Measurements from ENCODE around the gene FOCAD.

The FOCAD gene

GRCh38 chr9:20693068-20693467 lies 9.0 kb downstream of the FOCAD start:
- Mint-ChIP-seq H3K36me3 (peaks cover 5% of the 10 kb centered on the region), H3K4me3 (no peak overlapping the region), H3K27me3 (no peaks in the 10 kb centered on the region), H3K9me3 (no peaks in the 10 kb centered on the region), H3K4me1 (peaks cover 6% of the 10 kb centered on the region), H3K27ac (no peak overlapping the region)
- DNase-seq (ENCODE audit: low spot score in 2 of 2) (no peak), ATAC-seq (ENCODE audit: low read depth) (no peak)

- DNase-seq (ENCODE audit: low spot score in 2 of 2) (no peak), ATAC-seq (ENCODE audit: low read depth) (no peak)
- Mint-ChIP-seq H3K4me3 (no peak overlapping the region), H3K27ac (no peak overlapping the region), H3K4me1 (peaks cover 6% of the 10 kb centered on the region), H3K9me3 (no peaks in the 10 kb centered on the region), H3K36me3 (peaks cover 5% of the 10 kb centered on the region), H3K27me3 (no peaks in the 10 kb centered on the region)
These were observed 10.2 kb downstream of the FOCAD start for GRCh38 chr9:20694248-20694647.

GRCh38 chr9:20697021-20697719 lies 13.1 kb downstream of the FOCAD start:
- Mint-ChIP-seq H3K27ac (no peak overlapping the region), H3K27me3 (no peaks in the 10 kb centered on the region), H3K4me1 (peaks cover 6% of the 10 kb centered on the region), H3K9me3 (no peaks in the 10 kb centered on the region), H3K36me3 (peaks cover 5% of the 10 kb centered on the region), H3K4me3 (no peak overlapping the region)
- DNase-seq (ENCODE audit: low spot score in 2 of 2), result no peak
- no peak for ATAC-seq (ENCODE audit: low read depth)

GRCh38 chr9:20698782-20699181 lies 14.7 kb downstream of the FOCAD start:
- Mint-ChIP-seq H3K9me3 (no peaks in the 10 kb centered on the region), H3K27me3 (no peaks in the 10 kb centered on the region), H3K4me1 (peaks cover 7% of the 10 kb centered on the region), H3K4me3 (no peak overlapping the region), H3K36me3 (peaks cover 2% of the 10 kb centered on the region), H3K27ac (no peak overlapping the region)
- no peak for DNase-seq (ENCODE audit: low spot score in 2 of 2)
- no peak for ATAC-seq (ENCODE audit: low read depth)

GRCh38 chr9:20701060-20701459 lies 17.0 kb downstream of the FOCAD start:
- DNase-seq (ENCODE audit: low spot score in 2 of 2) (no peak), ATAC-seq (ENCODE audit: low read depth) (no peak)
- Mint-ChIP-seq H3K4me3 (no peak overlapping the region), H3K27ac (no peak overlapping the region), H3K27me3 (no peaks in the 10 kb centered on the region), H3K9me3 (no peaks in the 10 kb centered on the region), H3K4me1 (peaks cover 5% of the 10 kb centered on the region), H3K36me3 (no peaks in the 10 kb centered on the region)

- Mint-ChIP-seq H3K27ac (no peak overlapping the region), H3K4me1 (peaks cover 5% of the 10 kb centered on the region), H3K9me3 (no peaks in the 10 kb centered on the region), H3K36me3 (no peaks in the 10 kb centered on the region), H3K27me3 (no peaks in the 10 kb centered on the region), H3K4me3 (no peak overlapping the region)
- no peak for ATAC-seq (ENCODE audit: low read depth)
- DNase-seq (ENCODE audit: low spot score in 2 of 2), result no peak
These were observed 18.5 kb downstream of the FOCAD start for GRCh38 chr9:20702570-20702969.

GRCh38 chr9:20703146-20703545 lies 19.1 kb downstream of the FOCAD start:
- no peaks in the 10 kb centered on the region for H3K9me3 Mint-ChIP-seq
- no peaks in the 10 kb centered on the region for H3K36me3 Mint-ChIP-seq
- no peak overlapping the region for H3K27ac Mint-ChIP-seq
- ATAC-seq (ENCODE audit: low read depth) (no peak), DNase-seq (ENCODE audit: low spot score in 2 of 2) (no peak)
- H3K27me3 Mint-ChIP-seq, result no peaks in the 10 kb centered on the region
- peaks cover 5% of the 10 kb centered on the region for H3K4me1 Mint-ChIP-seq
- H3K4me3 Mint-ChIP-seq, result no peak overlapping the region

GRCh38 chr9:20707708-20708107 lies 23.6 kb downstream of the FOCAD start:
- Mint-ChIP-seq H3K36me3 (peaks cover 4% of the 10 kb centered on the region), H3K27ac (no peak overlapping the region), H3K4me3 (no peak overlapping the region), H3K9me3 (no peaks in the 10 kb centered on the region), H3K4me1 (peaks cover 6% of the 10 kb centered on the region), H3K27me3 (no peaks in the 10 kb centered on the region)
- ATAC-seq (ENCODE audit: low read depth) (no peak), DNase-seq (ENCODE audit: low spot score in 2 of 2) (no peak)

- Mint-ChIP-seq H3K4me3 (no peak overlapping the region), H3K4me1 (peaks cover 5% of the 10 kb centered on the region), H3K9me3 (peaks cover 5% of the 10 kb centered on the region), H3K27ac (no peak overlapping the region), H3K36me3 (peaks cover 12% of the 10 kb centered on the region), H3K27me3 (no peaks in the 10 kb centered on the region)
- no peak for ATAC-seq (ENCODE audit: low read depth)
- DNase-seq (ENCODE audit: low spot score in 2 of 2), result no peak
These were observed 29.1 kb downstream of the FOCAD start for GRCh38 chr9:20713172-20713571.

- H3K4me3 Mint-ChIP-seq, result no peak overlapping the region
- ATAC-seq (ENCODE audit: low read depth) (no peak), DNase-seq (ENCODE audit: low spot score in 2 of 2) (no peak)
- H3K9me3 Mint-ChIP-seq, result peaks cover 5% of the 10 kb centered on the region
- peaks cover 17% of the 10 kb centered on the region for H3K36me3 Mint-ChIP-seq
- H3K4me1 Mint-ChIP-seq, result peaks cover 9% of the 10 kb centered on the region
- no peaks in the 10 kb centered on the region for H3K27me3 Mint-ChIP-seq
- peak overlapping the region; percentile 64 for H3K27ac Mint-ChIP-seq
These were observed 30.7 kb downstream of the FOCAD start for GRCh38 chr9:20714442-20715415.

- no peak for DNase-seq (ENCODE audit: low spot score in 2 of 2)
- Mint-ChIP-seq H3K36me3 (peaks cover 23% of the 10 kb centered on the region), H3K27me3 (no peaks in the 10 kb centered on the region), H3K9me3 (peaks cover 4% of the 10 kb centered on the region), H3K4me3 (no peak overlapping the region), H3K4me1 (peaks cover 10% of the 10 kb centered on the region), H3K27ac (no peak overlapping the region)
- ATAC-seq (ENCODE audit: low read depth), result no peak
These were observed 38.2 kb downstream of the FOCAD start for GRCh38 chr9:20722221-20722620.

- peak overlapping the region; percentile 29 for H3K27ac Mint-ChIP-seq
These were observed 41.6 kb downstream of the FOCAD start for GRCh38 chr9:20725675-20726074.

GRCh38 chr9:20726144-20726543 lies 42.1 kb downstream of the FOCAD start:
- ATAC-seq (ENCODE audit: low read depth) (no peak), DNase-seq (ENCODE audit: low spot score in 2 of 2) (no peak)
- peaks cover 6% of the 10 kb centered on the region for H3K4me1 Mint-ChIP-seq
- H3K4me3 Mint-ChIP-seq, result no peak overlapping the region
- peak overlapping the region; percentile 29 for H3K27ac Mint-ChIP-seq
- no peaks in the 10 kb centered on the region for H3K27me3 Mint-ChIP-seq
- H3K36me3 Mint-ChIP-seq, result peaks cover 15% of the 10 kb centered on the region
- peaks cover 4% of the 10 kb centered on the region for H3K9me3 Mint-ChIP-seq

More at GRCh38 chr9:20725675-20726074, 41.6 kb downstream of the FOCAD start:
- Mint-ChIP-seq H3K4me1 (peaks cover 6% of the 10 kb centered on the region), H3K4me3 (no peak overlapping the region), H3K36me3 (peaks cover 16% of the 10 kb centered on the region), H3K9me3 (peaks cover 4% of the 10 kb centered on the region), H3K27me3 (no peaks in the 10 kb centered on the region)
- ATAC-seq (ENCODE audit: low read depth), result no peak
- no peak for DNase-seq (ENCODE audit: low spot score in 2 of 2)

GRCh38 chr9:20728493-20729220 lies 44.6 kb downstream of the FOCAD start:
- H3K9me3 Mint-ChIP-seq, result no peaks in the 10 kb centered on the region
- H3K36me3 Mint-ChIP-seq, result peaks cover 14% of the 10 kb centered on the region
- no peak overlapping the region for H3K27ac Mint-ChIP-seq
- no peak overlapping the region for H3K4me3 Mint-ChIP-seq
- no peaks in the 10 kb centered on the region for H3K27me3 Mint-ChIP-seq
- DNase-seq (ENCODE audit: low spot score in 2 of 2), result no peak
- H3K4me1 Mint-ChIP-seq, result no peaks in the 10 kb centered on the region
- no peak for ATAC-seq (ENCODE audit: low read depth)

Data from memory B cell (primary cell).